ENCODE data around the gene ZNF280C.

- TF ChIP-seq ZBTB33 (IDR thresholded peaks at IDR 0.05) = no peak
- no peak for TF ChIP-seq EGR1 (IDR thresholded peaks at IDR 0.05; ENCODE audit: low read depth in 2 of 2)
- TF ChIP-seq CTCF (IDR thresholded peaks at IDR 0.05; ENCODE audit: low read depth, low read length, missing input control) = no peak
- TF ChIP-seq GABPA (IDR thresholded peaks at IDR 0.05 in 1 of 2, conservative IDR thresholded peaks at IDR 0.05 in 1 of 2) = no peak
- TF ChIP-seq MAX (IDR thresholded peaks at IDR 0.05) = no peak
- no peak for TF ChIP-seq TAF1 (conservative IDR thresholded peaks at IDR 0.05)
- no peak for TF ChIP-seq SP1 (IDR thresholded peaks at IDR 0.05)
- no peak for TF ChIP-seq YY1 (IDR thresholded peaks at IDR 0.05)
- TF ChIP-seq RAD21 (IDR thresholded peaks at IDR 0.05) = no peak
- TF ChIP-seq FOXA1 (IDR thresholded peaks at IDR 0.05) = no peak
- no peak for TF ChIP-seq REST (IDR thresholded peaks at IDR 0.05)
- TF ChIP-seq ATF3 (IDR thresholded peaks at IDR 0.05) = no peak
- TF ChIP-seq RXRA (IDR thresholded peaks at IDR 0.05) = no peak
- TF ChIP-seq JUND (IDR thresholded peaks at IDR 0.05) = no peak
These were observed 31.2 kb upstream of the ZNF280C start for GRCh38 chrX:130300010-130300282.

All from liver (tissue), 3 donors.